GM12878 (cell line): Measurements from ENCODE around the gene TARBP1. TPM values are rescaled to one million over a fixed set of nuclear protein-coding genes. Genes with fewer than 3 reads are reported as not detected.
A peak's percentile ranks its signal among the peaks of the same experiment; 100 is the strongest.

Experiments
- ATAC-seq: fragments of 200-7000 bp; cut with Tn5 transposase; 3 replicates; pipeline ENCODE4 v1.9.1; 2020; ENCODE audit warnings: mild to moderate bottlenecking, moderate library complexity
- BruUV-seq: library from RNA; stranded (reverse); fragments of 400-500 nt; replicated peaks from 2 replicates; lab custom pipeline; 2021; lab: Mats Ljungman, UMichigan
- CTCF ChIA-PET: fragments of 300-600 bp; sonication (Branson Sonifier 250); formaldehyde crosslinking; extraction: SDS; loops from one replicate; lab custom pipeline; 2021; ENCODE audit warnings: inconsistent platforms; lab: Yijun Ruan, JAX
- POLR2A ChIA-PET: fragments of 350-600 bp; formaldehyde crosslinking; extraction: SDS; loops from one replicate; lab custom pipeline; 2021; ENCODE audit warnings: inconsistent platforms; lab: Charles Lee
- RAD21 ChIA-PET: fragments of 300-600 bp; sonication (Branson Sonifier 250); formaldehyde crosslinking; loops from one replicate; lab custom pipeline; 2023; ENCODE audit warnings: antibody characterized with exemption; ENCODE audit not compliant: unreplicated experiment; lab: Charles Lee
- SMC1A ChIA-PET: fragments of 300-600 bp; sonication (Branson Sonifier 250); formaldehyde crosslinking; loops from one replicate; lab custom pipeline; 2023; ENCODE audit not compliant: unreplicated experiment, uncharacterized antibody; lab: Charles Lee
- DNase-seq: peaks from one replicate; pipeline ENCODE4 v3.0.0-alpha.2; 2011; ENCODE audit warnings: low read depth, low spot score
- FAIRE-seq: peaks from 3 replicates; lab custom pipeline; 2011; peaks lifted over from hg19 to GRCh38; lab: Jason Lieb, UNC
- H2AFZ ChIP-seq: 2 replicates; pipeline ENCODE4 v1.6.0; 2011; ENCODE audit warnings: low read depth, low read length, control low read depth; ENCODE audit not compliant: control insufficient read depth
- H3K27ac ChIP-seq: 2 replicates; pipeline ENCODE4 v1.5.1; 2011; ENCODE audit warnings: control low read depth; ENCODE audit not compliant: control insufficient read depth, insufficient read depth
- H3K27me3 ChIP-seq, 2 experiments: replicated peaks in 1 of 2; 2 replicates each; pipeline versions ENCODE4 v1.6.0 to v1.6.1; 2011; ENCODE audit warnings: low read length in 1 of 2; ENCODE audit not compliant: control insufficient read depth in 2 of 2, insufficient read depth in 2 of 2
- H3K36me3 ChIP-seq, 2 experiments: 2 replicates each; pipeline ENCODE4 v1.5.1; 2011; ENCODE audit warnings: low read length in 1 of 2; ENCODE audit not compliant: control insufficient read depth in 2 of 2, insufficient read depth in 2 of 2
- H3K4me1 ChIP-seq: 2 replicates; pipeline ENCODE4 v1.6.1; 2011; ENCODE audit warnings: mild to moderate bottlenecking, low read length, moderate library complexity, mixed read lengths; ENCODE audit not compliant: control insufficient read depth, insufficient read depth
- H3K4me2 ChIP-seq: 2 replicates; pipeline ENCODE4 v1.6.0; 2011; ENCODE audit warnings: control low read depth; ENCODE audit not compliant: control insufficient read depth, insufficient read depth
- H3K4me3 ChIP-seq: fragments of 200-600 bp; sonication (generic); 2 replicates; pipeline ENCODE4 v1.5.1; 2016
- H3K79me2 ChIP-seq: 2 replicates; pipeline ENCODE4 v1.6.0; 2011; ENCODE audit warnings: low read length; ENCODE audit not compliant: control insufficient read depth, insufficient read depth
- H3K9ac ChIP-seq: 2 replicates; pipeline ENCODE4 v1.8.0; 2011; ENCODE audit warnings: low read length, control low read depth, mixed read lengths; ENCODE audit not compliant: control insufficient read depth, insufficient read depth
- H3K9me3 ChIP-seq: replicated peaks from 3 replicates; pipeline ENCODE4 v1.5.1; 2011; ENCODE audit warnings: mild to moderate bottlenecking, low read length; ENCODE audit not compliant: control insufficient read depth, insufficient read depth
- H4K20me1 ChIP-seq: 2 replicates; pipeline ENCODE4 v1.6.0; 2011; ENCODE audit not compliant: control insufficient read depth, insufficient read depth
- BACH1 ChIP-seq: fragments of 450-650 bp; IDR thresholded peaks from 2 replicates; pipeline ENCODE4 v1.6.1; 2017; ENCODE audit warnings: mild to moderate bottlenecking, borderline replicate concordance
- E2F8 ChIP-seq: fragments of 450-650 bp; IDR thresholded peaks from 2 replicates; pipeline ENCODE4 v1.6.1; 2018; ENCODE audit warnings: mild to moderate bottlenecking, low read depth, moderate library complexity; ENCODE audit not compliant: partially characterized antibody
- ETV6 ChIP-seq, 2 experiments: fragments of 450-650 bp in 1 of 2; IDR thresholded peaks in 1 of 2; conservative IDR thresholded peaks in 1 of 2; 2 replicates each; pipeline ENCODE4 v1.6.1; 2014; ENCODE audit warnings: antibody characterized with exemption in 1 of 2, borderline replicate concordance in 1 of 2, low read depth in 1 of 2, mild to moderate bottlenecking in 1 of 2, moderate library complexity in 1 of 2
- EZH2 ChIP-seq: IDR thresholded peaks from 2 replicates; pipeline ENCODE4 v1.6.1; 2012; ENCODE audit warnings: low read depth, mild to moderate bottlenecking, control low read depth, inconsistent platforms, low read length, borderline replicate concordance; ENCODE audit not compliant: control insufficient read depth
- IKZF2 ChIP-seq, 2 experiments: fragments of 450-650 bp; IDR thresholded peaks; 2 replicates each; pipeline ENCODE4 v1.6.1; 2017; ENCODE audit warnings: mild to moderate bottlenecking in 2 of 2, moderate library complexity in 2 of 2
- NBN ChIP-seq: fragments of 450-650 bp; IDR thresholded peaks from 2 replicates; pipeline ENCODE4 v1.6.1; 2016
- POLR2AphosphoS5 ChIP-seq: IDR thresholded peaks from 2 replicates; pipeline ENCODE4 v1.6.1; 2011; ENCODE audit warnings: mild to moderate bottlenecking, low read length, inconsistent platforms
- SMC3 ChIP-seq: IDR thresholded peaks from 2 replicates; pipeline ENCODE4 v1.6.1; 2011; ENCODE audit warnings: low read length, improper control_type of control experiment, borderline replicate concordance
- ZBTB33 ChIP-seq: fragments of 450-650 bp; IDR thresholded peaks from 2 replicates; pipeline ENCODE4 v1.6.1; 2017; ENCODE audit warnings: mild to moderate bottlenecking
- ZNF622 ChIP-seq: fragments of 450-650 bp; IDR thresholded peaks from 2 replicates; pipeline ENCODE4 v1.6.1; 2017; ENCODE audit warnings: mild to moderate bottlenecking, inconsistent platforms
- WGBS: methylation state at CpG from one replicate; pipeline ENCODE4 v1.1.6; 2016; ENCODE audit warnings: low lambda C conversion rate; ENCODE audit not compliant: insufficient replicate concordance, insufficient coverage; ENCODE audit errors: missing lambda C conversion rate; 5-methylcytosine and 5-hydroxymethylcytosine counted together
- in situ Hi-C: fragments of 300-500 bp; cut with MboI; formaldehyde crosslinking; loops from 9 replicates; pipeline ENCODE4 v1.14.3; 2018; ENCODE audit warnings: mixed read lengths
- intact Hi-C: fragments of 100-400 bp; cut with micrococcal nuclease; formaldehyde crosslinking; loops from one replicate; pipeline ENCODE4 v1.14.2; 2022; ENCODE audit not compliant: unreplicated experiment
- polyA plus RNA-seq, 11 experiments: library from polyadenylated mRNA; depleted of rRNA in 4 of 11; unstranded in 6 of 11; stranded (reverse) in 5 of 11; fragments of >200 nt; fragmentation: Nextera tagmentation in 4 of 11; fragmentation: Illumina TruSeq in 1 of 11; extraction: Ambion mirVana in 4 of 11; extraction: Trizol in 1 of 11; gene quantifications; 1 replicate in 1 of 11; 2 replicates in 10 of 11; pipeline versions ENCODE4 v1.2.1 to v1.2.3, GENCODE V29; 2011 to 2016; ENCODE audit warnings: inconsistent platforms in 2 of 11, missing spikeins in 2 of 11, low read depth in 1 of 11
- total RNA-seq, 4 experiments: library from RNA; depleted of rRNA in 3 of 4; stranded (reverse); fragments of >200 nt in 3 of 4; fragmentation: Illumina TruSeq in 1 of 4; extraction: Trizol in 1 of 4; gene quantifications; 2 replicates each; pipeline versions ENCODE4 v1.2.1 to v1.2.3, GENCODE V29; 2013 to 2021

Gene TARBP1
- total and polyA plus RNA-seq, 10 of the 15 experiments (the other 5 are each of a cell fraction or from before 2014, with no cell fraction given), result 10.8 to 94.4 (median 35.3) TPM

GRCh38 chr1:234476172-234476571 is 2.8 kb downstream of the TARBP1 start:
- 30% methylated on average over 5 of the region's 5 CpGs for WGBS
- H4K20me1 ChIP-seq, result no peaks in the 10 kb centered on the region
- ATAC-seq (no peak), DNase-seq (no peak), FAIRE-seq (no peak)
- 0 out of 2 replicates have a peak overlapping the region, but pooled peaks have one; percentile 8 for H3K27ac ChIP-seq
- H3K36me3 ChIP-seq, result no peaks in the 10 kb centered on the region
- intact Hi-C loops (loop anchor here (2.0 to 10.0 kb wide), 3 partner anchors 103 to 364 kb away; partner anchors contain the start of gene COA6), in situ Hi-C loops (no loop called here)
- H2AFZ ChIP-seq, result no peak overlapping the region; the same call in 1 of the 2 replicates
- ChIA-PET SMC1A (interaction anchor here (1.2 kb wide), 1 partner anchor 102 kb away, joined by 3 read pairs; no protein-coding TSS in a partner anchor), RAD21 (interaction anchor here (1.1 to 1.2 kb wide), 2 partner anchors 11 to 13 kb away, joined by 3 to 4 read pairs; no protein-coding TSS in a partner anchor), CTCF (interaction anchor here (1.0 kb wide), 1 partner anchor 11 kb away, joined by 3 read pairs; no protein-coding TSS in a partner anchor), POLR2A (no interaction called here)
- peak overlapping the region; percentile 53; the same call in 1 of the 2 replicates for H3K4me3 ChIP-seq
- TSS peak; percentile 42 for BruUV-seq
- H3K79me2 ChIP-seq, result peaks cover 54% of the 10 kb centered on the region
- H3K27me3 ChIP-seq, result no peaks in the 10 kb centered on the region
- peak overlapping the region; percentile 91 for H3K4me2 ChIP-seq
- TF ChIP-seq E2F8 (no peak), NBN (0 out of 2 replicates have a peak, but pooled peaks have one; percentile 16), ZBTB33 (no peak), BACH1 (no peak), SMC3 (no peak), ETV6 (conservative IDR thresholded peaks at IDR 0.05 in 1 of 2, IDR thresholded peaks at IDR 0.05 in 1 of 2; ENCODE audit: borderline replicate concordance in 1 of 2, low read depth in 1 of 2) (no peak), EZH2 (no peak), ZNF622 (no peak), POLR2AphosphoS5 (no peak), IKZF2 (IDR thresholded peaks at IDR 0.05) (peak in 1 of 2 experiments; percentile 54; a peak in 1 of 4 replicates)
- H3K9me3 ChIP-seq, result no peaks in the 10 kb centered on the region
- no peak overlapping the region for H3K9ac ChIP-seq
- H3K4me1 ChIP-seq, result peaks cover 38% of the 10 kb centered on the region
